HEK293 (cell line): ENCODE data around the gene LIPH.

Source experiments
- GLIS1 ChIP-seq: fragments of 450-650 bp; formaldehyde crosslinking; IDR thresholded peaks from 2 replicates; pipeline ENCODE4 v1.5.1; 2016; ENCODE audit warnings: missing biosample characterization, missing genetic modification characterization
- HOXA7 ChIP-seq: sonication (generic); formaldehyde crosslinking; IDR thresholded peaks from 2 replicates; pipeline ENCODE4 v1.8.1; 2022; ENCODE audit warnings: missing genetic modification reagents, borderline replicate concordance
- MZF1 ChIP-seq: fragments of 450-650 bp; formaldehyde crosslinking; IDR thresholded peaks from 2 replicates; pipeline ENCODE4 v1.5.1; 2017; ENCODE audit warnings: missing biosample characterization, missing genetic modification characterization, borderline replicate concordance
- PRDM1 ChIP-seq: fragments of 450-650 bp; formaldehyde crosslinking; IDR thresholded peaks from 2 replicates; pipeline ENCODE4; 2016; ENCODE audit warnings: missing biosample characterization, missing genetic modification characterization
- SCRT2 ChIP-seq: fragments of 450-650 bp; formaldehyde crosslinking; IDR thresholded peaks from 2 replicates; pipeline ENCODE4 v1.5.1; 2016; ENCODE audit warnings: missing biosample characterization, missing genetic modification characterization
- SP7 ChIP-seq: fragments of 450-650 bp; formaldehyde crosslinking; IDR thresholded peaks from 2 replicates; pipeline ENCODE4 v1.5.1; 2016; ENCODE audit warnings: missing biosample characterization, missing genetic modification characterization
- TCF7L2 ChIP-seq: IDR thresholded peaks from 2 replicates; pipeline ENCODE4 v1.6.1; 2011; ENCODE audit warnings: low read depth, mild to moderate bottlenecking, inconsistent platforms, low read length, moderate library complexity, borderline replicate concordance
- ZBTB48 ChIP-seq: fragments of 450-650 bp; formaldehyde crosslinking; IDR thresholded peaks from 2 replicates; pipeline ENCODE4 v1.5.1; 2016; ENCODE audit warnings: missing biosample characterization, missing genetic modification characterization
- ZNF121 ChIP-seq: fragments of 450-650 bp; formaldehyde crosslinking; IDR thresholded peaks from 2 replicates; pipeline ENCODE4 v1.5.1; 2016; ENCODE audit warnings: missing biosample characterization, missing genetic modification characterization
- ZNF23 ChIP-seq: fragments of 450-650 bp; formaldehyde crosslinking; IDR thresholded peaks from 2 replicates; pipeline ENCODE4 v1.5.1; 2016; ENCODE audit warnings: missing biosample characterization, missing genetic modification characterization, borderline replicate concordance
- ZNF366 ChIP-seq: fragments of 450-650 bp; formaldehyde crosslinking; conservative IDR thresholded peaks from 2 replicates; pipeline ENCODE4 v1.5.1; 2016; ENCODE audit warnings: missing biosample characterization, missing genetic modification characterization
- ZNF433 ChIP-seq: fragments of 450-650 bp; formaldehyde crosslinking; IDR thresholded peaks from 2 replicates; pipeline ENCODE4 v1.5.1; 2016; ENCODE audit warnings: missing biosample characterization, missing genetic modification characterization, low read depth
- ZNF529 ChIP-seq: fragments of 450-650 bp; formaldehyde crosslinking; IDR thresholded peaks from 2 replicates; pipeline ENCODE4 v1.5.1; 2017; ENCODE audit warnings: missing genetic modification characterization, missing biosample characterization; ENCODE audit not compliant: insufficient replicate concordance
- ZNF600 ChIP-seq: fragments of 450-650 bp; formaldehyde crosslinking; IDR thresholded peaks from 2 replicates; pipeline ENCODE4 v1.5.1; 2016; ENCODE audit warnings: missing biosample characterization, missing genetic modification characterization
- ZNF660 ChIP-seq: fragments of 450-650 bp; IDR thresholded peaks from 2 replicates; pipeline ENCODE4 v1.5.1; 2018; ENCODE audit warnings: missing biosample characterization, mild to moderate bottlenecking, missing genetic modification characterization
- ZNF664 ChIP-seq: fragments of 450-650 bp; formaldehyde crosslinking; IDR thresholded peaks from 2 replicates; pipeline ENCODE4 v1.5.1; 2016; ENCODE audit warnings: missing biosample characterization, missing genetic modification characterization
- TF ChIP-seq, protein P1 (sequence below): fragments of 450-650 bp; formaldehyde crosslinking; IDR thresholded peaks from 2 replicates; pipeline ENCODE4 v1.5.1; 2017; ENCODE audit warnings: missing biosample characterization, missing genetic modification characterization
- TF ChIP-seq, protein P2 (sequence below): fragments of 450-650 bp; formaldehyde crosslinking; IDR thresholded peaks from 2 replicates; pipeline ENCODE4 v1.5.1; 2017; ENCODE audit warnings: missing biosample characterization, missing genetic modification characterization
- TF ChIP-seq, protein P3 (sequence below): fragments of 450-650 bp; formaldehyde crosslinking; IDR thresholded peaks from 2 replicates; pipeline ENCODE4 v1.5.1; 2016; ENCODE audit warnings: missing biosample characterization, missing genetic modification characterization
- TF ChIP-seq, protein P4 (sequence below): fragments of 450-650 bp; formaldehyde crosslinking; IDR thresholded peaks from 2 replicates; pipeline ENCODE4 v1.5.1; 2016; ENCODE audit warnings: missing biosample characterization, missing genetic modification characterization
- TF ChIP-seq, protein P5 (sequence below): fragments of 450-650 bp; IDR thresholded peaks from 2 replicates; pipeline ENCODE4 v1.5.1; 2018; ENCODE audit warnings: missing biosample characterization, mild to moderate bottlenecking, missing genetic modification characterization
- TF ChIP-seq, protein P6 (sequence below): fragments of 450-650 bp; formaldehyde crosslinking; IDR thresholded peaks from 2 replicates; pipeline ENCODE4 v1.5.1; 2017; ENCODE audit warnings: missing biosample characterization, missing genetic modification characterization
- TF ChIP-seq, protein P7 (sequence below): fragments of 450-650 bp; formaldehyde crosslinking; IDR thresholded peaks from 2 replicates; pipeline ENCODE4 v1.5.1; 2016; ENCODE audit warnings: missing biosample characterization, missing genetic modification characterization

LIPH gene

DNA sequence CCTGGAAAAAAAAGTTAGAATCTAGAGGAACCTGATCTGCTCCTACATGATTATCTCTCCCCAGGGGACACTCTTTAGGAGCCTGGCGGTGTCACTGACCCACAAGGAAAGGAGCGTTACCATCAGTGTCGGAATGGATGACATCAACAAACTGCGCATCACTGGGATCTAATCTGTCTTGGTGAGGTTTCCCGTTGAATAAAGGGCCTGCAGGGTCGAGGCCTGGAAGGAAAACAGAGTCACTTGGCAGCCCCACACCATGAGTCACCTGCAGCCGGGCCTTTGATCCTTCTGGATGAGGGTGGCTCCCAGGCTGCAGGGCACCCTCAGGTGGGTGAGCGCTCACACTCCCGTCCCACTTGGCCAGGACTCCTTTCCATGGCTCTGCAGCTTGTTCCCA lies 25.0 kb downstream of the LIPH start (continued):
- TF ChIP-seq, protein P1, sequence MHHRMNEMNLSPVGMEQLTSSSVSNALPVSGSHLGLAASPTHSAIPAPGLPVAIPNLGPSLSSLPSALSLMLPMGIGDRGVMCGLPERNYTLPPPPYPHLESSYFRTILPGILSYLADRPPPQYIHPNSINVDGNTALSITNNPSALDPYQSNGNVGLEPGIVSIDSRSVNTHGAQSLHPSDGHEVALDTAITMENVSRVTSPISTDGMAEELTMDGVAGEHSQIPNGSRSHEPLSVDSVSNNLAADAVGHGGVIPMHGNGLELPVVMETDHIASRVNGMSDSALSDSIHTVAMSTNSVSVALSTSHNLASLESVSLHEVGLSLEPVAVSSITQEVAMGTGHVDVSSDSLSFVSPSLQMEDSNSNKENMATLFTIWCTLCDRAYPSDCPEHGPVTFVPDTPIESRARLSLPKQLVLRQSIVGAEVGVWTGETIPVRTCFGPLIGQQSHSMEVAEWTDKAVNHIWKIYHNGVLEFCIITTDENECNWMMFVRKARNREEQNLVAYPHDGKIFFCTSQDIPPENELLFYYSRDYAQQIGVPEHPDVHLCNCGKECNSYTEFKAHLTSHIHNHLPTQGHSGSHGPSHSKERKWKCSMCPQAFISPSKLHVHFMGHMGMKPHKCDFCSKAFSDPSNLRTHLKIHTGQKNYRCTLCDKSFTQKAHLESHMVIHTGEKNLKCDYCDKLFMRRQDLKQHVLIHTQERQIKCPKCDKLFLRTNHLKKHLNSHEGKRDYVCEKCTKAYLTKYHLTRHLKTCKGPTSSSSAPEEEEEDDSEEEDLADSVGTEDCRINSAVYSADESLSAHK (tag by site-specific recombination): no peak
- TF ChIP-seq, protein P2, sequence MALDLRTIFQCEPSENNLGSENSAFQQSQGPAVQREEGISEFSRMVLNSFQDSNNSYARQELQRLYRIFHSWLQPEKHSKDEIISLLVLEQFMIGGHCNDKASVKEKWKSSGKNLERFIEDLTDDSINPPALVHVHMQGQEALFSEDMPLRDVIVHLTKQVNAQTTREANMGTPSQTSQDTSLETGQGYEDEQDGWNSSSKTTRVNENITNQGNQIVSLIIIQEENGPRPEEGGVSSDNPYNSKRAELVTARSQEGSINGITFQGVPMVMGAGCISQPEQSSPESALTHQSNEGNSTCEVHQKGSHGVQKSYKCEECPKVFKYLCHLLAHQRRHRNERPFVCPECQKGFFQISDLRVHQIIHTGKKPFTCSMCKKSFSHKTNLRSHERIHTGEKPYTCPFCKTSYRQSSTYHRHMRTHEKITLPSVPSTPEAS: no peak
- TF ChIP-seq, protein P3, sequence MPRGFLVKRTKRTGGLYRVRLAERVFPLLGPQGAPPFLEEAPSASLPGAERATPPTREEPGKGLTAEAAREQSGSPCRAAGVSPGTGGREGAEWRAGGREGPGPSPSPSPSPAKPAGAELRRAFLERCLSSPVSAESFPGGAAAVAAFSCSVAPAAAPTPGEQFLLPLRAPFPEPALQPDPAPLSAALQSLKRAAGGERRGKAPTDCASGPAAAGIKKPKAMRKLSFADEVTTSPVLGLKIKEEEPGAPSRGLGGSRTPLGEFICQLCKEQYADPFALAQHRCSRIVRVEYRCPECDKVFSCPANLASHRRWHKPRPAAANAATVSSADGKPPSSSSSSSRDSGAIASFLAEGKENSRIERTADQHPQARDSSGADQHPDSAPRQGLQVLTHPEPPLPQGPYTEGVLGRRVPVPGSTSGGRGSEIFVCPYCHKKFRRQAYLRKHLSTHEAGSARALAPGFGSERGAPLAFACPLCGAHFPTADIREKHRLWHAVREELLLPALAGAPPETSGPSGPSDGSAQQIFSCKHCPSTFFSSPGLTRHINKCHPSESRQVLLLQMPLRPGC (tag by site-specific recombination): peak; percentile 71
- TF ChIP-seq ZNF664 (tag by site-specific recombination) (no peak), SP7 (tag by site-specific recombination) (peak; percentile 68), ZNF121 (tag by site-specific recombination) (no peak), ZNF23 (no peak), ZNF433 (tag by site-specific recombination) (no peak), GLIS1 (peak; percentile 63; the same call in 1 of the 2 replicates), ZBTB48 (tag by site-specific recombination) (no peak), MZF1 (tag by site-specific recombination) (no peak), HOXA7 (CRISPR knock-in tag) (no peak), SCRT2 (tag by site-specific recombination) (no peak), ZNF529 (tag by site-specific recombination) (no peak), ZNF660 (tag by site-specific recombination) (0 out of 2 replicates have a peak, but pooled peaks have one; percentile 35), ZNF600 (tag by site-specific recombination) (peak; percentile 43; the same call in 1 of the 2 replicates), TCF7L2 (no peak), PRDM1 (tag by site-specific recombination) (no peak), ZNF366 (tag by site-specific recombination) (0 out of 2 replicates have a peak, but pooled peaks have one; percentile 12)
- TF ChIP-seq, protein P4, sequence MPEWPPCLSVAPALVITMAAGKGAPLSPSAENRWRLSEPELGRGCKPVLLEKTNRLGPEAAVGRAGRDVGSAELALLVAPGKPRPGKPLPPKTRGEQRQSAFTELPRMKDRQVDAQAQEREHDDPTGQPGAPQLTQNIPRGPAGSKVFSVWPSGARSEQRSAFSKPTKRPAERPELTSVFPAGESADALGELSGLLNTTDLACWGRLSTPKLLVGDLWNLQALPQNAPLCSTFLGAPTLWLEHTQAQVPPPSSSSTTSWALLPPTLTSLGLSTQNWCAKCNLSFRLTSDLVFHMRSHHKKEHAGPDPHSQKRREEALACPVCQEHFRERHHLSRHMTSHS: no peak
- TF ChIP-seq, protein P5, sequence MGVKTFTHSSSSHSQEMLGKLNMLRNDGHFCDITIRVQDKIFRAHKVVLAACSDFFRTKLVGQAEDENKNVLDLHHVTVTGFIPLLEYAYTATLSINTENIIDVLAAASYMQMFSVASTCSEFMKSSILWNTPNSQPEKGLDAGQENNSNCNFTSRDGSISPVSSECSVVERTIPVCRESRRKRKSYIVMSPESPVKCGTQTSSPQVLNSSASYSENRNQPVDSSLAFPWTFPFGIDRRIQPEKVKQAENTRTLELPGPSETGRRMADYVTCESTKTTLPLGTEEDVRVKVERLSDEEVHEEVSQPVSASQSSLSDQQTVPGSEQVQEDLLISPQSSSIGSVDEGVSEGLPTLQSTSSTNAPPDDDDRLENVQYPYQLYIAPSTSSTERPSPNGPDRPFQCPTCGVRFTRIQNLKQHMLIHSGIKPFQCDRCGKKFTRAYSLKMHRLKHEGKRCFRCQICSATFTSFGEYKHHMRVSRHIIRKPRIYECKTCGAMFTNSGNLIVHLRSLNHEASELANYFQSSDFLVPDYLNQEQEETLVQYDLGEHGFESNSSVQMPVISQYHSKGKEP (tag by site-specific recombination): no peak
- TF ChIP-seq, protein P6, sequence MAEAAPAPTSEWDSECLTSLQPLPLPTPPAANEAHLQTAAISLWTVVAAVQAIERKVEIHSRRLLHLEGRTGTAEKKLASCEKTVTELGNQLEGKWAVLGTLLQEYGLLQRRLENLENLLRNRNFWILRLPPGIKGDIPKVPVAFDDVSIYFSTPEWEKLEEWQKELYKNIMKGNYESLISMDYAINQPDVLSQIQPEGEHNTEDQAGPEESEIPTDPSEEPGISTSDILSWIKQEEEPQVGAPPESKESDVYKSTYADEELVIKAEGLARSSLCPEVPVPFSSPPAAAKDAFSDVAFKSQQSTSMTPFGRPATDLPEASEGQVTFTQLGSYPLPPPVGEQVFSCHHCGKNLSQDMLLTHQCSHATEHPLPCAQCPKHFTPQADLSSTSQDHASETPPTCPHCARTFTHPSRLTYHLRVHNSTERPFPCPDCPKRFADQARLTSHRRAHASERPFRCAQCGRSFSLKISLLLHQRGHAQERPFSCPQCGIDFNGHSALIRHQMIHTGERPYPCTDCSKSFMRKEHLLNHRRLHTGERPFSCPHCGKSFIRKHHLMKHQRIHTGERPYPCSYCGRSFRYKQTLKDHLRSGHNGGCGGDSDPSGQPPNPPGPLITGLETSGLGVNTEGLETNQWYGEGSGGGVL (tag by site-specific recombination): no peak
- TF ChIP-seq, protein P7, sequence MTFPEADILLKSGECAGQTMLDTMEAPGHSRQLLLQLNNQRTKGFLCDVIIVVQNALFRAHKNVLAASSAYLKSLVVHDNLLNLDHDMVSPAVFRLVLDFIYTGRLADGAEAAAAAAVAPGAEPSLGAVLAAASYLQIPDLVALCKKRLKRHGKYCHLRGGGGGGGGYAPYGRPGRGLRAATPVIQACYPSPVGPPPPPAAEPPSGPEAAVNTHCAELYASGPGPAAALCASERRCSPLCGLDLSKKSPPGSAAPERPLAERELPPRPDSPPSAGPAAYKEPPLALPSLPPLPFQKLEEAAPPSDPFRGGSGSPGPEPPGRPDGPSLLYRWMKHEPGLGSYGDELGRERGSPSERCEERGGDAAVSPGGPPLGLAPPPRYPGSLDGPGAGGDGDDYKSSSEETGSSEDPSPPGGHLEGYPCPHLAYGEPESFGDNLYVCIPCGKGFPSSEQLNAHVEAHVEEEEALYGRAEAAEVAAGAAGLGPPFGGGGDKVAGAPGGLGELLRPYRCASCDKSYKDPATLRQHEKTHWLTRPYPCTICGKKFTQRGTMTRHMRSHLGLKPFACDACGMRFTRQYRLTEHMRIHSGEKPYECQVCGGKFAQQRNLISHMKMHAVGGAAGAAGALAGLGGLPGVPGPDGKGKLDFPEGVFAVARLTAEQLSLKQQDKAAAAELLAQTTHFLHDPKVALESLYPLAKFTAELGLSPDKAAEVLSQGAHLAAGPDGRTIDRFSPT (tag by site-specific recombination): peak; percentile 59; the same call in 1 of the 2 replicates
